IMR-90 (cell line): ENCODE measurements around the gene ZNF408.

ENCODE experiments used
- BHLHE40 ChIP-seq: fragments of 150-350 bp; IDR thresholded peaks from 2 replicates; pipeline ENCODE4 v1.6.1; 2016; ENCODE audit warnings: mild to moderate bottlenecking, low read depth, low read length
- CEBPB ChIP-seq: IDR thresholded peaks from 2 replicates; pipeline ENCODE4 v1.6.1; 2012; ENCODE audit warnings: low read depth, low read length, improper control_type of control experiment
- CHD1 ChIP-seq: IDR thresholded peaks from 2 replicates; pipeline ENCODE4 v1.6.1; 2012; ENCODE audit warnings: low read depth, low read length, improper control_type of control experiment
- CTCF ChIP-seq: conservative IDR thresholded peaks from 2 replicates; pipeline ENCODE4 v1.5.1; 2012; ENCODE audit warnings: mild to moderate bottlenecking, low read depth, low read length, improper control_type of control experiment
- ELK1 ChIP-seq: fragments of 150-350 bp; IDR thresholded peaks from 2 replicates; pipeline ENCODE4 v1.6.1; 2016; ENCODE audit warnings: low read depth, mild to moderate bottlenecking, low read length, moderate library complexity, borderline replicate concordance
- FOS ChIP-seq: fragments of 150-350 bp; IDR thresholded peaks from 2 replicates; pipeline ENCODE4 v1.6.1; 2016; ENCODE audit warnings: low read depth, low read length
- MAZ ChIP-seq: IDR thresholded peaks from 2 replicates; pipeline ENCODE4 v1.6.1; 2012; ENCODE audit warnings: low read depth, mild to moderate bottlenecking, low read length, improper control_type of control experiment, moderate library complexity, borderline replicate concordance
- NFE2L2 ChIP-seq: fragments of 150-350 bp; IDR thresholded peaks from 2 replicates; pipeline ENCODE4 v1.6.1; 2016; ENCODE audit warnings: low read depth, mild to moderate bottlenecking, low read length
- POLR2A ChIP-seq: IDR thresholded peaks from 2 replicates; pipeline ENCODE4 v1.6.1; 2012; ENCODE audit warnings: mild to moderate bottlenecking, low read depth, low read length
- RAD21 ChIP-seq: IDR thresholded peaks from 2 replicates; pipeline ENCODE4 v1.6.1; 2012; ENCODE audit warnings: low read length, improper control_type of control experiment
- RFX5 ChIP-seq: IDR thresholded peaks from 2 replicates; pipeline ENCODE4 v1.8.0; 2012; ENCODE audit warnings: low read depth, mild to moderate bottlenecking, low read length, moderate library complexity
- USF2 ChIP-seq: fragments of 150-350 bp; IDR thresholded peaks from 2 replicates; pipeline ENCODE4 v1.6.1; 2017; ENCODE audit warnings: mild to moderate bottlenecking, antibody characterized with exemption, low read length, low read depth

GRCh38 chr11:46672381-46672839 lies 28.4 kb upstream of the ZNF408 start:
- no peak for TF ChIP-seq CTCF
- TF ChIP-seq USF2, result no peak
- no peak for TF ChIP-seq ELK1
- TF ChIP-seq CHD1, result no peak
- no peak for TF ChIP-seq POLR2A
- TF ChIP-seq NFE2L2, result no peak
- TF ChIP-seq CEBPB, result no peak
- no peak for TF ChIP-seq RFX5
- TF ChIP-seq RAD21, result no peak
- TF ChIP-seq BHLHE40, result no peak
- no peak for TF ChIP-seq FOS
- no peak for TF ChIP-seq MAZ
